IPS-18a (cell line): ENCODE results near the gene ADGRB3.
"Not testable (repeated sequence)": the region's sequence is repeated elsewhere in the genome, so short reads cannot be mapped to it uniquely, and the experiment has no call there.

Experiments used
- H3K27ac ChIP-seq: one replicate; pipeline ENCODE4 v1.5.1; 2013; ENCODE audit warnings: low read length
- H3K27me3 ChIP-seq: one replicate; pipeline ENCODE4 v1.6.1; 2013; ENCODE audit warnings: mild to moderate bottlenecking, low read length; ENCODE audit not compliant: control insufficient read depth, insufficient read depth
- H3K36me3 ChIP-seq: one replicate; pipeline ENCODE4 v1.6.1; 2013; ENCODE audit warnings: low read depth, low read length; ENCODE audit not compliant: control insufficient read depth
- H3K4me1 ChIP-seq: one replicate; pipeline ENCODE4 v1.6.1; 2013; ENCODE audit warnings: low read depth, low read length; ENCODE audit not compliant: control insufficient read depth
- H3K4me3 ChIP-seq: one replicate; pipeline ENCODE4 v1.5.1; 2013; ENCODE audit warnings: low read length
- H3K9ac ChIP-seq: one replicate; pipeline ENCODE4 v1.6.1; 2013; ENCODE audit warnings: mild to moderate bottlenecking, low read length, moderate library complexity
- H3K9me3 ChIP-seq: one replicate; pipeline ENCODE4 v1.6.1; 2013; ENCODE audit warnings: low read depth, low read length; ENCODE audit not compliant: control insufficient read depth

ADGRB3 gene

GRCh38 chr6:68651011-68651985 lies 16.2 kb downstream of the ADGRB3 start:
- Histone ChIP-seq H3K27ac (no peak overlapping the region), H3K27me3 (no peaks in the 10 kb centered on the region), H3K36me3 (no peaks in the 10 kb centered on the region), H3K4me3 (no peak overlapping the region), H3K9me3 (no peaks in the 10 kb centered on the region), H3K9ac (no peak overlapping the region), H3K4me1 (peaks cover 6% of the 10 kb centered on the region)

- H3K27me3 ChIP-seq = no peaks in the 10 kb centered on the region
- H3K27ac ChIP-seq = no peak overlapping the region
- no peaks in the 10 kb centered on the region for H3K36me3 ChIP-seq
- no peak overlapping the region for H3K9ac ChIP-seq
- H3K4me1 ChIP-seq = peaks cover 6% of the 10 kb centered on the region
- no peaks in the 10 kb centered on the region for H3K9me3 ChIP-seq
- no peak overlapping the region for H3K4me3 ChIP-seq
Observed at GRCh38 chr6:68652117-68652536, 17.0 kb downstream of the ADGRB3 start.

GRCh38 chr6:68653074-68653705 lies 18.1 kb downstream of the ADGRB3 start:
- Histone ChIP-seq H3K27ac (no peak overlapping the region), H3K9ac (no peak overlapping the region), H3K27me3 (no peaks in the 10 kb centered on the region), H3K9me3 (no peaks in the 10 kb centered on the region), H3K4me1 (peaks cover 6% of the 10 kb centered on the region), H3K4me3 (no peak overlapping the region), H3K36me3 (no peaks in the 10 kb centered on the region)

- no peak overlapping the region for H3K27ac ChIP-seq
Observed at GRCh38 chr6:68653706-68654089, 18.6 kb downstream of the ADGRB3 start.

GRCh38 chr6:68654134-68654533 lies 19.1 kb downstream of the ADGRB3 start:
- Histone ChIP-seq H3K4me3 (no peak overlapping the region), H3K4me1 (peaks cover 6% of the 10 kb centered on the region), H3K27ac (no peak overlapping the region), H3K9ac (no peak overlapping the region), H3K36me3 (no peaks in the 10 kb centered on the region), H3K27me3 (no peaks in the 10 kb centered on the region), H3K9me3 (no peaks in the 10 kb centered on the region)

More at GRCh38 chr6:68653706-68654089, 18.6 kb downstream of the ADGRB3 start:
- Histone ChIP-seq H3K4me1 (peaks cover 6% of the 10 kb centered on the region), H3K9me3 (no peaks in the 10 kb centered on the region), H3K9ac (no peak overlapping the region), H3K36me3 (no peaks in the 10 kb centered on the region), H3K27me3 (no peaks in the 10 kb centered on the region), H3K4me3 (no peak overlapping the region)

- no peaks in the 10 kb centered on the region for H3K27me3 ChIP-seq
- no peaks in the 10 kb centered on the region for H3K36me3 ChIP-seq
- H3K9ac ChIP-seq = no peak overlapping the region
- H3K4me3 ChIP-seq = no peak overlapping the region
- no peaks in the 10 kb centered on the region for H3K4me1 ChIP-seq
- H3K27ac ChIP-seq = no peak overlapping the region
- no peaks in the 10 kb centered on the region for H3K9me3 ChIP-seq
Observed at GRCh38 chr6:68655028-68655427, 19.9 kb downstream of the ADGRB3 start.

- no peaks in the 10 kb centered on the region for H3K36me3 ChIP-seq
- no peaks in the 10 kb centered on the region for H3K27me3 ChIP-seq
- H3K9me3 ChIP-seq = no peaks in the 10 kb centered on the region
- no peak overlapping the region for H3K4me3 ChIP-seq
- H3K27ac ChIP-seq = no peak overlapping the region
- H3K9ac ChIP-seq = no peak overlapping the region
- no peaks in the 10 kb centered on the region for H3K4me1 ChIP-seq
Observed at GRCh38 chr6:68657374-68658139, 22.5 kb downstream of the ADGRB3 start.

- Histone ChIP-seq H3K9ac (no peak overlapping the region), H3K36me3 (no peaks in the 10 kb centered on the region), H3K4me1 (no peaks in the 10 kb centered on the region), H3K9me3 (no peaks in the 10 kb centered on the region), H3K4me3 (no peak overlapping the region), H3K27me3 (no peaks in the 10 kb centered on the region), H3K27ac (no peak overlapping the region)
Observed at GRCh38 chr6:68658338-68658737, 23.3 kb downstream of the ADGRB3 start.

GRCh38 chr6:68673255-68673654 lies 38.2 kb downstream of the ADGRB3 start:
- Histone ChIP-seq H3K4me1 (no peaks in the 10 kb centered on the region), H3K9me3 (no peaks in the 10 kb centered on the region), H3K4me3 (no peak overlapping the region), H3K27me3 (no peaks in the 10 kb centered on the region), H3K27ac (no peak overlapping the region), H3K9ac (no peak overlapping the region), H3K36me3 (no peaks in the 10 kb centered on the region)

GRCh38 chr6:68675548-68675947 lies 40.5 kb downstream of the ADGRB3 start:
- H3K9me3 ChIP-seq = no peaks in the 10 kb centered on the region
- no peaks in the 10 kb centered on the region for H3K27me3 ChIP-seq
- H3K4me1 ChIP-seq = no peaks in the 10 kb centered on the region
- H3K36me3 ChIP-seq = no peaks in the 10 kb centered on the region
- H3K9ac ChIP-seq = no peak overlapping the region
- H3K4me3 ChIP-seq = no peak overlapping the region
- no peak overlapping the region for H3K27ac ChIP-seq

- H3K9me3 ChIP-seq = not testable (repeated sequence)
Observed at GRCh38 chr6:68676094-68676493, 41.0 kb downstream of the ADGRB3 start.

More at GRCh38 chr6:68676094-68676493, 41.0 kb downstream of the ADGRB3 start:
- not testable (repeated sequence) for H3K4me1 ChIP-seq, H3K27ac ChIP-seq, H3K36me3 ChIP-seq, H3K4me3 ChIP-seq, H3K27me3 ChIP-seq, H3K9ac ChIP-seq
